ENCODE measurements around the gene SYNPR.

Gene SYNPR

DNA sequence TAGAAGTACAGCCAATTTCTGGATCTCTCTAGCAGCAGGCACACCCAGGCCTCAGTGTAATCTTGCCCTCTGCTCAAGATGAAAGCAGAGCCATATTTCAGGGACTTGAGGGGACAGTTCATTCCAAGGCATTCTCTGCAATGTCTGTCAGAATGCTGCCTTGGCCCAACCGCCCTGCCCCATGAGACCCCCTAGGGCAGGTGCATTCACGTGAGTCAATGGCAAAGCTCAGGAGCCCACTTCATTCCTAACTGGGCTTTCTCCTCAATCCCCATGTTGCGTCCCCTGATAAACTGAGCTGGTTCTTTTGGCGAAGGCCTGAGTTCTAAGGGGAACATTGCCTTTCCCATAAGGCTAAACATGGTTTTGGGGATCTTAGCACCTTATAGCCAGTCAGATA, 383.9 kb downstream of the SYNPR start:
- Histone ChIP-seq H3K9me3 (ENCODE audit: low read length) (no peaks in the 10 kb centered on the region), H3K36me3 (ENCODE audit: insufficient read depth, low read length) (no peaks in the 10 kb centered on the region), H3K27ac (ENCODE audit: low read depth, low read length) (no peak overlapping the region), H3K4me3 (ENCODE audit: low read depth in 1 of 2, low read length in 2 of 2) (no peak overlapping the region), H3K27me3 (ENCODE audit: control insufficient read depth in 1 of 2, insufficient read depth in 2 of 2, low read length in 2 of 2) (no peaks in the 10 kb centered on the region), H3K4me1 (ENCODE audit: insufficient read depth, low read length) (no peaks in the 10 kb centered on the region), H3K9ac (ENCODE audit: low read length) (no peak overlapping the region)

DNA sequence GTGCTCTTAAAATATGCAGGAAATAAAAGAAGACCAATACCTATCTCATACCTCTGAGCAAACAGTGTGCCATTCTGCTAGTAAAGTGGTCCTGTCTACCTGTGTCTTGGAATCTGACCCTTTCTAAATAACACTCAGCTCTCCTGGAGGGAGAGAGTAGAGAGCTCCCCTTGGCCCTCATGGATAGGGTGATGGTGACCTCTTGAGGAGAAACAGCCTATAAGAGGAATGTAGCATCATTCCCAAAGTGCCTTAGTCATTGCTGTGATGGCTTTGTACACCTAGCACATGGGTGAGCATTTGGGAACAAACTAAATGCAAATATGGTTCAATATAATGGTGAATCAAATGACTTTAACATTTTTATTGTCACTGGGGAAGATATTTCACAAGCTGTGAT, 384.4 kb downstream of the SYNPR start:
- no peak overlapping the region for H3K9ac ChIP-seq (ENCODE audit: low read length)
- no peaks in the 10 kb centered on the region for H3K27me3 ChIP-seq (ENCODE audit: control insufficient read depth in 1 of 2, insufficient read depth in 2 of 2, low read length in 2 of 2)
- no peak overlapping the region for H3K4me3 ChIP-seq (ENCODE audit: low read depth in 1 of 2, low read length in 2 of 2)
- no peaks in the 10 kb centered on the region for H3K9me3 ChIP-seq (ENCODE audit: low read length)
- no peak overlapping the region for H3K27ac ChIP-seq (ENCODE audit: low read depth, low read length)
- no peaks in the 10 kb centered on the region for H3K36me3 ChIP-seq (ENCODE audit: insufficient read depth, low read length)
- H3K4me1 ChIP-seq (ENCODE audit: insufficient read depth, low read length), result no peaks in the 10 kb centered on the region

All from muscle layer of colon (tissue), 2 donors.